ENCODE results near the gene ACTG2.

- TF ChIP-seq, protein P1, sequence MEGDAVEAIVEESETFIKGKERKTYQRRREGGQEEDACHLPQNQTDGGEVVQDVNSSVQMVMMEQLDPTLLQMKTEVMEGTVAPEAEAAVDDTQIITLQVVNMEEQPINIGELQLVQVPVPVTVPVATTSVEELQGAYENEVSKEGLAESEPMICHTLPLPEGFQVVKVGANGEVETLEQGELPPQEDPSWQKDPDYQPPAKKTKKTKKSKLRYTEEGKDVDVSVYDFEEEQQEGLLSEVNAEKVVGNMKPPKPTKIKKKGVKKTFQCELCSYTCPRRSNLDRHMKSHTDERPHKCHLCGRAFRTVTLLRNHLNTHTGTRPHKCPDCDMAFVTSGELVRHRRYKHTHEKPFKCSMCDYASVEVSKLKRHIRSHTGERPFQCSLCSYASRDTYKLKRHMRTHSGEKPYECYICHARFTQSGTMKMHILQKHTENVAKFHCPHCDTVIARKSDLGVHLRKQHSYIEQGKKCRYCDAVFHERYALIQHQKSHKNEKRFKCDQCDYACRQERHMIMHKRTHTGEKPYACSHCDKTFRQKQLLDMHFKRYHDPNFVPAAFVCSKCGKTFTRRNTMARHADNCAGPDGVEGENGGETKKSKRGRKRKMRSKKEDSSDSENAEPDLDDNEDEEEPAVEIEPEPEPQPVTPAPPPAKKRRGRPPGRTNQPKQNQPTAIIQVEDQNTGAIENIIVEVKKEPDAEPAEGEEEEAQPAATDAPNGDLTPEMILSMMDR (IDR thresholded peaks at IDR 0.05), result no peak
- TF ChIP-seq POLR2AphosphoS5 (IDR thresholded peaks at IDR 0.05; ENCODE audit: low read depth, low read length), result no peak
- TF ChIP-seq, protein P2, sequence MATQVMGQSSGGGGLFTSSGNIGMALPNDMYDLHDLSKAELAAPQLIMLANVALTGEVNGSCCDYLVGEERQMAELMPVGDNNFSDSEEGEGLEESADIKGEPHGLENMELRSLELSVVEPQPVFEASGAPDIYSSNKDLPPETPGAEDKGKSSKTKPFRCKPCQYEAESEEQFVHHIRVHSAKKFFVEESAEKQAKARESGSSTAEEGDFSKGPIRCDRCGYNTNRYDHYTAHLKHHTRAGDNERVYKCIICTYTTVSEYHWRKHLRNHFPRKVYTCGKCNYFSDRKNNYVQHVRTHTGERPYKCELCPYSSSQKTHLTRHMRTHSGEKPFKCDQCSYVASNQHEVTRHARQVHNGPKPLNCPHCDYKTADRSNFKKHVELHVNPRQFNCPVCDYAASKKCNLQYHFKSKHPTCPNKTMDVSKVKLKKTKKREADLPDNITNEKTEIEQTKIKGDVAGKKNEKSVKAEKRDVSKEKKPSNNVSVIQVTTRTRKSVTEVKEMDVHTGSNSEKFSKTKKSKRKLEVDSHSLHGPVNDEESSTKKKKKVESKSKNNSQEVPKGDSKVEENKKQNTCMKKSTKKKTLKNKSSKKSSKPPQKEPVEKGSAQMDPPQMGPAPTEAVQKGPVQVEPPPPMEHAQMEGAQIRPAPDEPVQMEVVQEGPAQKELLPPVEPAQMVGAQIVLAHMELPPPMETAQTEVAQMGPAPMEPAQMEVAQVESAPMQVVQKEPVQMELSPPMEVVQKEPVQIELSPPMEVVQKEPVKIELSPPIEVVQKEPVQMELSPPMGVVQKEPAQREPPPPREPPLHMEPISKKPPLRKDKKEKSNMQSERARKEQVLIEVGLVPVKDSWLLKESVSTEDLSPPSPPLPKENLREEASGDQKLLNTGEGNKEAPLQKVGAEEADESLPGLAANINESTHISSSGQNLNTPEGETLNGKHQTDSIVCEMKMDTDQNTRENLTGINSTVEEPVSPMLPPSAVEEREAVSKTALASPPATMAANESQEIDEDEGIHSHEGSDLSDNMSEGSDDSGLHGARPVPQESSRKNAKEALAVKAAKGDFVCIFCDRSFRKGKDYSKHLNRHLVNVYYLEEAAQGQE (IDR thresholded peaks at IDR 0.05; ENCODE audit: insufficient read depth in 1 of 2, low read depth in 2 of 2, low read length in 1 of 2), result no peak
- TF ChIP-seq TCF7L2 (IDR thresholded peaks at IDR 0.05; ENCODE audit: low read depth, low read length), result no peak
- TF ChIP-seq SIN3A (IDR thresholded peaks at IDR 0.05; ENCODE audit: borderline replicate concordance, insufficient read depth, low read depth, low read length), result no peak
Observed at GRCh38 chr2:73895473-73895872, 2.7 kb downstream of the ACTG2 start.

Measured in Panc1 (cell line).